ENCODE results near the gene CNNM1.

Gene CNNM1

DNA sequence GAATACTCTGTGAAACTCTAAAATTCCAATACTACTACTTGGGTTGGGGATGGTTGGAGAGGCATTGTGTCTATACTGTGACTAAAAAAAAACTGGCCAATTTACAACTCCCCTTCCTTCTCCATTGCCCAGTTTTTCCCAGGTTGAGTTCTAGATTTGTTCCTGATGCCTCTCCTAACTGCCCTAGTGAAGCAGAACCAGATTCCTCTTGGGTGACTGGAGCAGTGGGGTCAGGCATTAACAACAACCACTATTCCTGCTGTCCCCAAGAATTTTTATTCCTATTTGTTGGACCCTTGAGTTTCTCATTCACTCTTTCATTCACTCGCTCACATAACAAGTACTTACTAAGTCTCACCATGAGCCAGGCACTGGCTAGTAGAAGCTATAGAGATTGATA, 95.5 kb downstream of the CNNM1 start:
- DNase-seq = no peak

DNA sequence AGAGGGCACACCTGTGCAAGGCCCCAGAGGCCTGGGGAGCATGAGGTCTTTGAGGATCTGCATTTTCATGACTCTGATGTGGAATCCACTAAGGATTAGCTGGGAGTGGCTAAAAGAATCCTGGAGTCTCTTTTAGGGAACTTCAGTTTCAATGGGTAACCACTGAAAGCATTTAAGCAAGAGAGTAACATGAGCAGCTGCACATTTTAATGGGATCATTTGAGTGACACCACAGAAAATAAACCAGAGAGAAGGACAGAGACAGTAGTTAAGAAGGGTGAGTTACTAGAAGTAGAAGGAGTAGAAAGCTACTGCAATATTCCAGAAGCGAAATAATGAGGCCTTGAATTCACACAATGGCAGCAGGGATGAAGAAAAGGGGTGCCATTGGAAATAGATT, 96.0 kb downstream of the CNNM1 start:
- DNase-seq = no peak

DNA sequence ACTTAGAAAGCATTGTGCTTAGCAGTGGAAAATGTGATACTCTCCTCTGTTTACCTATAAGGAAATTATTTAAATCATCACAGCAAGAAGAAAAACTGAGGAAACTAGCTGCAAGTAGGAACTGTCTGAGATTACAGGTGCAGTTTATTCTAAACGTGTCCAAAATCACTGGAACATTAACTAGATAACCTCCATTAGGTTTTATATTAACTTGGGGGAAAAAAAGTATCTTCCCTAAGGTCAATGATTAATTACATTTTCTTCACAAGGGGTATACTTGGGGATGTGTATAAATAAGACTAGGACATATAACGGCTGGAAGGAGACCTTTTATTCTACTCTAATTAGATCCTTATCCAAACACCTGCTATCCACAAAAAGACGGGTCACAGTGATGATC, 97.5 kb downstream of the CNNM1 start:
- no peak for DNase-seq

DNA sequence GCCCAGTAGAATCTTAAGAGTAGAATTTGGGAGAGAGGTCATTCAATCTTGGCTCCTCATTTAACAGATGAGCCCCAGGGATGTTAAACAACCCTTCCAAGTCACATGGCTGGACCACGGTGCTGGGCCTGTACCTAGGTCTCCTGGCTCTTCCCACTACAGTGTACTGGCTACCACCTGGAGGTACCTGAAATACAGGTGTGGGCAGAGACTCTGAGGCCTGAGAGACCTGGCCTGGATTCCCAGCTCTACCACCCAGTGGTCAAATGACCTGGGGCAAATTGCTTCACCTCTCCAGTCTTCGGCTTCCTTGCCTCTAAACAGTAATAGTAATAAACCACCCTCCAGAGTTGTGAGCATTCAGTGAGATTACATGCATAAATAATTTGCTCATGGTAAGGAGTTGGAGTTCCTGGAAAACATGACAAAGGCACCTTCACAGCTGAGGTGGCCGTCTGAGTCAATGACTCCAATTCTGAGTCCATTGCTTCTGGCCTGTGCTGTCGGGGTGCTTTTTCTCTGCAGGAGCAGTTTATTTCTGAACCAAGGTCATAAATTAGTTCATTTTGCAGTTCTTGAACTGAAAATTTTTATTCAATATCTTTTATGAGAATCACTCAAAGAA, 98.5 kb downstream of the CNNM1 start:
- DNase-seq = no peak

DNA sequence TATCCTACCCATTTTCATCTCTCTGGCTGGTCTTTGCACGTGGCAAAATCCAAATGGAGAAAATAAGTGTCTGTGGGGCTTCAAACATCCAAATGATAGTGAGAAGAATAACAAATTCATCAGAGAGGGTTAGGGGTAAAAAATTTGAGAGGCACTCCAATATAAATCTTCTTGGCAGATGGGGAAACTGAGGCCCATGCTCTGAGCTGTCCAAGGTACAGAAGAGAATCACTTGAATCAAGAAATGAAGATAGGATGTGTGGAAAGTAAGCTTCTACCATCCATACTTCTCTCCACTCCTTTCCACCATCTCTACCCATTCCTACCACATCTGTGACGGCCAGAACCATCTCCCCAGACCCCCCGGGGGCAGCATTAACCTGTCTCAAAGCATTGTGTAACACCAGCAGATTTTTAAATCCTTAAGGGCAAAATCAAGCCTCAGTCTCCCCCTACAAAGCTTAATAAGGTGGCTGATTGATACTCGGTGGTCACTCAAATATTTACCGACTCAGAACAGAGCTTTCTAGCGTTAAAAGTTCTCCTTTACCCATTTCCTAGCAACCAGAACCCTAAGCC, 100.5 kb downstream of the CNNM1 start:
- no peak for DNase-seq

DNA sequence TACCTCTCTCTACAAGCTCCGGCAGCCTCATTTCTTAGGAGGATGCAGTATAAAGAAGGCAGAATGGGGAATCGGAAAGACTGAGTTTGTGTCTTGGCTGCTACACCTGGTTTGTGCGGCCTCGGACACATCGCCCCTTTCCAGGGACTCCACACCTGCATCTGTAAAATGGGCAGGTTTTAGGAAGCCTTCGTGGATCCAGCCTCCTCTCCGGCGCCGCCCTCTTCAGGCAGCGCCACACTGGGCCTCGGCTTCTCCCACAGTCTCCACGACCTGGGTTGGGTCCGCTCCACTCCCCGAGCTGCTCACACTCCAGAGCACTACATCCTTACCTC, 100.9 kb downstream of the CNNM1 start:
- no peak for DNase-seq

DNA sequence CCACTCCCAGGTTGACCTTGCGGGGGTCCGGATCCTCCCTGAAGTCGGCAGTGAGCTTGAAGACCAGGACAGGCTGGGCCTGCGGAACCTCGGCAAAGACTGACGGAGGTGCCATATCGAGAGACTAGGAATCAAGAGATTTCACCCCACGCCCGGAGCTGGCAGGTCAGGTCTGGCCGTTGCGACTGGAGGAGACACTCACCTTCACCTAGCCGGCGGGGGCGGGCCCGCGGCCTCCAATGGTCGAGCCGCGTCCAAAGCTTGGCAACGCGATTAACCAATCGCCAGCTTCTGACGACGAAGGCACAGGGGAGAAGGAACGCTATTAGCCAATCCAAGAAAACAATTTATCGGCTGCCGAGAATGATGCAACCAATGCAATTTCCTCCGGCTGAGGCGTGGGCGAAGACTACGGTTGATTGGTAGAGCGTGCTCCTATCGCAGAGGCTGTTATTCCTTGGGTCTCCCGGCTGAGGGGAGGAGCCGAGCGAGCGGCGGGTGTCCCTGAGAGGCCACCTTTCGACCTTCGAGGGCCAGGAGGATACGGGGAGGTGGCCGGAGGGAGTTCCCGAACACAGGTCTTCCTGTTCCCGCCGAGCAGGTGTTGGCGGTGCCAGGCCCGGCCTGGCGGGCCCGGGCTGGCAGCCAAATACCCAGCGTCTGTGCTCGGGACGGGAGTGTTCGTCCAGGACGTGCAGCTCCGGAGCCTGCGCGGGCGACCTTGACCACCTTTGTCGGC, 101.5 kb downstream of the CNNM1 start, which contains the start of gene GOT1:
GOT1 (minus strand) TSS at position 174 of the 739 bp plus-strand sequence; CDS start at position 115, 59 bp downstream.
- DNase-seq = peak; percentile 85

DNA sequence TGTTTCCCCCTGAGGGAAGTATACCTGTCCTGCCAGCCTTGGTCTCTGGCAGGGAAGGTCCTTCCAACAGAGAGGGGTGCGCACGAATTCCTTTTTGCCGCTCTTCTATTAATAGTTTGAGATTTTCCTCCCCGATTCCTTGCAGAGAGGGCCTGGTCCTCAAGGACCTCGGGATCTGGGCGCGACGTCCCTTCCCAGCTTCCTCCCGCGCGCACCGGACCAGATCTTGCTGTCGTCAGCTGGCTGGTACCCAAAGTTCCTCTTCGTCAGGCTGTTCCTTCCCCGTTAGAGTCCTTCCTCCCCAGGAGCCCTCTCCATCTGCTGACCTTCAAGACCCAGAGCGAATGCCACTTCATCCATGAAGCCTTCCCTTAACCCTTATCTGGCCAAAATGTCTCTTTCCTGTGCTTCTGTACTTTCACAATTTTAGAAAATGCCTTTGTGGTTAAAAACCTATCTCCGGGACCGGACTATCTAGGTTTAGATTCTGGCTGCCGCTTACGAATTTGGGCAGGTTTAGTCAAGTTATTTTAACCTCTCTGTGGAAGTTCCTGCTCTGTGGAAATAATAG, 102.1 kb downstream of the CNNM1 start:
- no peak for DNase-seq

DNA sequence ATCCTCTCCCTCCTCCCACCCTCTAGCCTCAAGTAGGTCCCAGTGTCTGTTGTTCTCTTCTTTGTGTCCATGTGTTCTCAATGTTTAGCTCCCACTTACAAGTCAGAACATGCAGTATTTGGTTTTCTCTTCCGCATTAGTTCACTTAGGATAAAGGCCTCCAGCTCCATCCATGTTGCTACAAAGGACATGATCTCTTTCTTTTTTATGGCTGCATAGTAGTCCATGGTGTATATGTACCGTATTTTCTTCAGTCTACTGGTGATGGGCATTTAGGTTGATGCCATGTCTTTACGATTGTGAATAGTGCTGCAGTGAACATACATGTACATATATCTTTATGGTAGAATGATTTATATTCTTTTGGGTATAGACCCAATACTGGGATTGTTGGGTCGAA, 102.9 kb downstream of the CNNM1 start:
- no peak for DNase-seq

DNA sequence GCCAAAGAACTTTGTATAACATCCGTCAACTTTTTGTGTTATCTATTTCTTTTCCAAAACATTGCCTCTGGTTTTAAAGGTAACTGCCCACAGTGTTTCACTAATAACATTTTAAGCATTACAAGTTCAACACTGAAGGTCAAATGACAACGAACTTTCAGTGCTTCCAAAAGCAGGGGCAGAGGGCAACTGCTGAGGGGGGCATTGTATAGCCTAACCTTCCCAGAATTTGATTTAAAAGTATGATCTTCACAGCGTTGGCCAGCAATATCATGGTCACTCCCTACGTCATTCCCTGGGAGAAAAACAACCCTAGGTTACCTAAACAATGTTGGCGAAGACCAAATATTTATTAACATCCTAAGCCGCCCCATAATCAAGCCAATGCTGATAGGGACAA, 103.7 kb downstream of the CNNM1 start:
- no peak for DNase-seq

DNA sequence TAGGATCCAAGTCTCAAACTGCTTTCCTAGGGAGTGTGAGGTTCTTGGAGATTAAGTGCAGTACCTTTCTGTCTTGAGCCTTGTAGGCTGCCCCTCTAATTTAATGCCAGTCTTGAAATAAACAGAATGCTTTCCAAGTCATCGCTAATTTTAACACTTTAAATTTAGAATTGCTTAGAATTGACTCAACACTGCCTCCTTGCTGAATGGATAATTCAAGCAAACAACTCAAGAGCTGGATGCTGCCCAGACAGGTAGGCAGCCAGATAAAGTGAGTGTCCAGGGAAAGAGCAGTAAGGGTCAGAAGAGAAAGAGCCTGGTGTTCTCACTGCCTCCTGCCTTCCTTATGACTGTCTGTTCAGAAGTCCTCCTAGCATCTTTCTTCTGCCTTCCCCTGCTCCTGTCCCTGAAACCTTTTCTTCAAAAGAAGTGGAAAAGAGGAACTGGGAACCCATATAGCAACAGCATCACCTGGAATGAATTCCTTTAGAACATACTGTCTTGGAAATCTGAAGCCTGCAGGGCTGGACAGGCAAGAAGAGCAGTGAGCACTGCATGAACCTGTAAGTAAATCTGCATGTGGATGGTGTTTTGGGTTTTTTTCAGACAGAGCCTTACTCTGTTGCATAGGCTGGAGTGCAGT, 104.3 kb downstream of the CNNM1 start:
- DNase-seq = no peak

DNA sequence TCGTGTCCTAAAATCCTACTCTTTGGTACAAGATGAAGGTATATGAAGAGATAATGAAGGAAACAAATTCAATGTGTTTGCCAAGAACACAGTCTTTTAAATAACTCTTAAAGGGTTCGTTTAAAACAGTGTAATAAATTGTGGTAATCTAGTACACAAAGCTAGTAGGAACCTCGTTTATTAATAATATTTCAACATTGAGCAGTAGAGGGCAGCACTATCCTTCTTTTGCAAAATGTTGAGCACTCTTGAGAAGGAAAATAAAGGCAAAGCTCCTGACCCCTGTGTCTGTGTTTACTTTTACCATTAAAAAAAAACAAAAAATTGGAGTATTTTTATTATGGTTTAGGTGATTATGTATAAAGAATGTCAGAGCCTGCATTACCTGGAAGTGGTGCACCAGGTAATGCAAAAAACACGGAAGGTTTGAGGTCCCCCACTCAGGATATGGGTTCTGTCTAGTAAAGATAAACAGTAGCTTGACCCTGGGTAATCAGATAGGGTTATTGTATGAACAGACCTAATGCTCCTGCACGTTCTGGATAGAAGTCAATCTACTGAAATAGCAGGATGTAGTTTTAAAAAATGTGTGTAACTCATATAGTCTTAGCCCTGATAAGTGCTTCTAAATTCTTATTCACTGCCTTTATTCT, 107.0 kb downstream of the CNNM1 start:
- DNase-seq = no peak

DNA sequence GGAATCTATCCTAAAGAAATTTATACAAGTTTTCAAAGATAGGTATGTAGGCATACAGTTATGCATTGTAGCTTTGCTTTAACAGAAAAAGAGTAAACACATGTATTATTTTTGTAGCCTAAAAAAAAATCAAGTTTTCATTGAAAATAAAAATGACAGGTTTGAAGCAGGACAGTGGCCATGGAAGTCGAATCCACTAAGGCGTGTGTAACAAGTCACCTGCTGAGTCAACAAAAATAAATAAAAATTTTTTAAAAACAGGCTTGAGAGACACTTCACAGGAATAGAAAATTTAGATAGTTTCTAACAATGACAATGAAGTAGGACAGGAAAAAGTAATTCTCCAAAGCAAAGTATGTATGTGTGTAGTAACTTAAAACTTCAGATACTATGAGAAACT, 109.7 kb downstream of the CNNM1 start:
- DNase-seq = no peak

DNA sequence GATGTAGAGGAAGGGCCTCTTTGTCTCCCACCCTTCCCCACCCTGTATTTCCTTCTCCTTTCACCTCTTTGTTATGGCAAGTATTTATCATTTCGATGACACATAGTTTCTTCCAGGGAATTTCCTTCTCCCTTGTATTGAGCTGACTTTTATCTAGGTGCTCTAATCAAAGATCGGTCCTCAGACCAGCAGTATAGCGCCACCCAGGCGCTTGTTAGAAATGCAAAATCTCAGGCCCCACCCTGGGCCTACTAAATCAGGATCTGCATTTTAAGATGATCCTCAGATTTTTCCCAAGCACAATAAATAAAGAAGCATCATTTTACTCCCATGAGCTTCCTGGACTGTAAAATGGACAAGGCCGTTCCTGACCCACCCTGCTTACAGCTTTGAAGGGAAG, 113.2 kb downstream of the CNNM1 start:
- DNase-seq = no peak

DNA sequence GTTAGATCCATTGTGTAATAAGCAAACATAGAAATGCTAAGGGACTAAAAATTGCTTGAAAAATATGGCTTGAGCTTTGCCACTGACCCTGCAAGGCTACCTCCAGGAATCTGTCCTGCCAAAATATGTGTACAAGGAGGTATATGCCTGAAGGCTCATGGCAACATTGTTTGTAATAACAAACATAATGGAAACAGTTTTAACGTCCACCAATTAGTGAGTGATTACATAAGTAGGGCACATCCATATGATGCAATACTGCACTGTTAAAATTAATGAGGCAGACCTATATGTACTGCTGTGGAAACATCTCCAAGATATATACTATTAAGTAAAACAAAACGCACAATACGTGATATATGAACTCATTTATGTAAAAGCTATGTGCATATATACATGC, 114.3 kb downstream of the CNNM1 start:
- DNase-seq = no peak

Data from activated T-cell treated with anti-CD3 and anti-CD28 coated beads, Interleukin-2, amount 50 U/mL, for 1 hour (primary cell).